ENCODE data around the gene PDSS2.

DNA sequence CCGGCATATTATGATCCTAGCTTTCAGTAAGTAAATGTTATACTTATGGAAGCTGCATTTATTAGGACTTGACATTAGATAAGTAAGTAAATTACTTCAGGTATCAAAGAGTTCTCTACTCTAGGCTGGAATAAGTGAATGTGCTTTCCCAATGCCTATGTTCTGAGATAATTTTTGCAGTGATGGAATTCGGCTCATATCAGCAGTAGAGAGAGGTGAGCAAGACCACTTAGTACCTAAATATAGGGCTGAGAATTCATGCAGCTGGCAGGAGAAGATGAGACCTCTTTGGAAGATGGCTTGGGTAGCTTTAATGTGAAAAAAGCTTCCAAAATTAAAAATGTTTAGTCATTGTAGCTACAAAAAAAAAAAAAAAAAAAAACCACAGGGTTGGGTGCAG lies 330.8 kb downstream of the PDSS2 start:
- TF ChIP-seq FOXJ3 (CRISPR knock-in tag; IDR thresholded peaks at IDR 0.05): no peak
- no peak for TF ChIP-seq FOXM1 (IDR thresholded peaks at IDR 0.05; ENCODE audit: low read depth)
- TF ChIP-seq RXRA (IDR thresholded peaks at IDR 0.05; ENCODE audit: borderline replicate concordance, low read depth): no peak
- TF ChIP-seq, protein P1, sequence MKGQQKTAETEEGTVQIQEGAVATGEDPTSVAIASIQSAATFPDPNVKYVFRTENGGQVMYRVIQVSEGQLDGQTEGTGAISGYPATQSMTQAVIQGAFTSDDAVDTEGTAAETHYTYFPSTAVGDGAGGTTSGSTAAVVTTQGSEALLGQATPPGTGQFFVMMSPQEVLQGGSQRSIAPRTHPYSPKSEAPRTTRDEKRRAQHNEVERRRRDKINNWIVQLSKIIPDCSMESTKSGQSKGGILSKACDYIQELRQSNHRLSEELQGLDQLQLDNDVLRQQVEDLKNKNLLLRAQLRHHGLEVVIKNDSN (IDR thresholded peaks at IDR 0.05; ENCODE audit: borderline replicate concordance, low read depth): no peak
- TF ChIP-seq, protein P2, sequence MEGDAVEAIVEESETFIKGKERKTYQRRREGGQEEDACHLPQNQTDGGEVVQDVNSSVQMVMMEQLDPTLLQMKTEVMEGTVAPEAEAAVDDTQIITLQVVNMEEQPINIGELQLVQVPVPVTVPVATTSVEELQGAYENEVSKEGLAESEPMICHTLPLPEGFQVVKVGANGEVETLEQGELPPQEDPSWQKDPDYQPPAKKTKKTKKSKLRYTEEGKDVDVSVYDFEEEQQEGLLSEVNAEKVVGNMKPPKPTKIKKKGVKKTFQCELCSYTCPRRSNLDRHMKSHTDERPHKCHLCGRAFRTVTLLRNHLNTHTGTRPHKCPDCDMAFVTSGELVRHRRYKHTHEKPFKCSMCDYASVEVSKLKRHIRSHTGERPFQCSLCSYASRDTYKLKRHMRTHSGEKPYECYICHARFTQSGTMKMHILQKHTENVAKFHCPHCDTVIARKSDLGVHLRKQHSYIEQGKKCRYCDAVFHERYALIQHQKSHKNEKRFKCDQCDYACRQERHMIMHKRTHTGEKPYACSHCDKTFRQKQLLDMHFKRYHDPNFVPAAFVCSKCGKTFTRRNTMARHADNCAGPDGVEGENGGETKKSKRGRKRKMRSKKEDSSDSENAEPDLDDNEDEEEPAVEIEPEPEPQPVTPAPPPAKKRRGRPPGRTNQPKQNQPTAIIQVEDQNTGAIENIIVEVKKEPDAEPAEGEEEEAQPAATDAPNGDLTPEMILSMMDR (IDR thresholded peaks at IDR 0.05): no peak
